KMS-11 (cell line): Measurements from ENCODE around the gene ZNF439.
"Not testable (repeated sequence)": the region's sequence is repeated elsewhere in the genome, so short reads cannot be mapped to it uniquely, and the experiment has no call there.

Experiments used
- H2AFZ ChIP-seq: fragments of 200-600 bp; sonication (generic); 2 replicates; pipeline ENCODE4 v1.6.1; 2016; ENCODE audit warnings: antibody characterized with exemption, mixed run types, low read depth
- H3K27ac ChIP-seq: fragments of 200-600 bp; sonication (generic); 2 replicates; pipeline ENCODE4 v1.6.1; 2016; ENCODE audit warnings: mild to moderate bottlenecking, mixed run types
- H3K27me3 ChIP-seq: fragments of 200-600 bp; sonication (generic); 2 replicates; pipeline ENCODE4 v1.6.1; 2017; ENCODE audit warnings: mild to moderate bottlenecking, low read depth, mixed run types, moderate library complexity; ENCODE audit not compliant: insufficient read depth
- H3K36me3 ChIP-seq: fragments of 200-600 bp; sonication (generic); 2 replicates; pipeline ENCODE4 v1.6.1; 2017; ENCODE audit warnings: mild to moderate bottlenecking, mixed run types; ENCODE audit not compliant: insufficient read depth
- H3K4me1 ChIP-seq: fragments of 200-600 bp; sonication (generic); 2 replicates; pipeline ENCODE4 v1.6.1; 2016; ENCODE audit warnings: mild to moderate bottlenecking, low read depth, mixed run types; ENCODE audit not compliant: poor library complexity, severe bottlenecking
- H3K4me2 ChIP-seq: fragments of 200-600 bp; sonication (generic); 2 replicates; pipeline ENCODE4 v1.7.0; 2016; ENCODE audit warnings: mild to moderate bottlenecking, mixed run types
- H3K4me3 ChIP-seq: fragments of 200-600 bp; sonication (generic); IDR thresholded peaks from 2 replicates; pipeline ENCODE4 v1.6.1; 2017; ENCODE audit warnings: low read depth, low read length, mixed read lengths; ENCODE audit not compliant: insufficient read depth
- H3K79me2 ChIP-seq: fragments of 200-600 bp; sonication (generic); 2 replicates; pipeline ENCODE4 v1.6.1; 2016; ENCODE audit warnings: low read depth, mixed run types; ENCODE audit not compliant: insufficient read depth
- H3K9ac ChIP-seq: fragments of 200-600 bp; sonication (generic); 2 replicates; pipeline ENCODE4 v1.6.1; 2016; ENCODE audit warnings: mild to moderate bottlenecking, mixed run types
- H4K20me1 ChIP-seq: fragments of 200-600 bp; sonication (generic); 2 replicates; pipeline ENCODE4 v1.6.1; 2016; ENCODE audit warnings: mild to moderate bottlenecking, mixed run types; ENCODE audit not compliant: insufficient read depth
- TF ChIP-seq, protein P1 (sequence below): fragments of 200-600 bp; sonication (generic); conservative IDR thresholded peaks from 2 replicates; pipeline ENCODE4 v1.6.1; 2017; ENCODE audit warnings: low read depth, mild to moderate bottlenecking, antibody characterized with exemption, low read length, moderate library complexity, mixed read lengths

Gene ZNF439

DNA sequence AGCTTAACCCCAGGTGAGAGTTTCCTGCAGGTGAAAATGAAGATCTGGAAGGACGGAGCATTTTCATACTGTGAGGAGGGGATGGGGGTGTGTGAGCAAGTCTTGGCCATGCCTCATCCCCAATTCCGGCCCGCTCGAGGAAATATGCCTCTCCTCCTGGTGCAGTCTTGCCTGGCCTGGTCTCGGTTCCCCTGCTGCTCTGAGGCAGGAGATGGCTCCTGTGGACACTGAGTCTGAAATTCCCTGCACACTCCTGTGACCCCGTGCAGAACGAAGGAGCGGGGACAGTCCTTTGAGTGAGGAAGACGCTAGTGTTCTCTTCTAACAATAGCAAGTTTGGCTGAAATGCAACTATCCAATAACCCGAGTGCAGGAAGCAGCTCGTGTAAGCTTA, 329 bp upstream of the ZNF439 start:
- no peaks in the 10 kb centered on the region for H3K4me1 ChIP-seq
- no peak overlapping the region for H3K27ac ChIP-seq
- TF ChIP-seq, protein P1, sequence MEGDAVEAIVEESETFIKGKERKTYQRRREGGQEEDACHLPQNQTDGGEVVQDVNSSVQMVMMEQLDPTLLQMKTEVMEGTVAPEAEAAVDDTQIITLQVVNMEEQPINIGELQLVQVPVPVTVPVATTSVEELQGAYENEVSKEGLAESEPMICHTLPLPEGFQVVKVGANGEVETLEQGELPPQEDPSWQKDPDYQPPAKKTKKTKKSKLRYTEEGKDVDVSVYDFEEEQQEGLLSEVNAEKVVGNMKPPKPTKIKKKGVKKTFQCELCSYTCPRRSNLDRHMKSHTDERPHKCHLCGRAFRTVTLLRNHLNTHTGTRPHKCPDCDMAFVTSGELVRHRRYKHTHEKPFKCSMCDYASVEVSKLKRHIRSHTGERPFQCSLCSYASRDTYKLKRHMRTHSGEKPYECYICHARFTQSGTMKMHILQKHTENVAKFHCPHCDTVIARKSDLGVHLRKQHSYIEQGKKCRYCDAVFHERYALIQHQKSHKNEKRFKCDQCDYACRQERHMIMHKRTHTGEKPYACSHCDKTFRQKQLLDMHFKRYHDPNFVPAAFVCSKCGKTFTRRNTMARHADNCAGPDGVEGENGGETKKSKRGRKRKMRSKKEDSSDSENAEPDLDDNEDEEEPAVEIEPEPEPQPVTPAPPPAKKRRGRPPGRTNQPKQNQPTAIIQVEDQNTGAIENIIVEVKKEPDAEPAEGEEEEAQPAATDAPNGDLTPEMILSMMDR: no peak
- no peaks in the 10 kb centered on the region for H3K27me3 ChIP-seq
- H3K4me2 ChIP-seq: no peak overlapping the region
- no peak overlapping the region for H3K9ac ChIP-seq
- no peaks in the 10 kb centered on the region for H3K36me3 ChIP-seq
- no peak overlapping the region for H2AFZ ChIP-seq
- no peaks in the 10 kb centered on the region for H3K79me2 ChIP-seq
- H3K4me3 ChIP-seq: no peak overlapping the region
- no peaks in the 10 kb centered on the region for H4K20me1 ChIP-seq

DNA sequence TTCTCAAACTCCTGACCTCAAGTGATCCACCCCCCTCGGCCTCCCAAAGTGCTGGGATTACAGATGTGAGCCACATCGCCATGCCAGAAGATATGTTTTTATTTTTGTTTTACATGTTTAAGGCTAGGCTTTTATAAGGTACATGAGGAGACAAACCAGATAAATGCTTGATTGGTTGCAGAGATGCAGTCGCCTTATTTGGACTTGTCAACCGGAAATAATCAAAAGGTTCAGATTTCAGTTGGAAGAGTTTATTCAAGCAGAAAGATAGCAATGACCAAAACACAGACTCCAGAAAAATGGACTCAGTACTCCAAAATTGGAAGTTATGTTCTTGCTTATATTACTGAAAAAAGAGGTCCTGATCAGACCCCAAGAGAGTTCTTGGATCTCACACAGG, 1.8 kb downstream of the ZNF439 start:
- not testable (repeated sequence) for H3K79me2 ChIP-seq, H3K4me3 ChIP-seq, H3K27me3 ChIP-seq, H2AFZ ChIP-seq, H3K27ac ChIP-seq, H3K4me2 ChIP-seq, H4K20me1 ChIP-seq, H3K4me1 ChIP-seq, H3K9ac ChIP-seq, H3K36me3 ChIP-seq

DNA sequence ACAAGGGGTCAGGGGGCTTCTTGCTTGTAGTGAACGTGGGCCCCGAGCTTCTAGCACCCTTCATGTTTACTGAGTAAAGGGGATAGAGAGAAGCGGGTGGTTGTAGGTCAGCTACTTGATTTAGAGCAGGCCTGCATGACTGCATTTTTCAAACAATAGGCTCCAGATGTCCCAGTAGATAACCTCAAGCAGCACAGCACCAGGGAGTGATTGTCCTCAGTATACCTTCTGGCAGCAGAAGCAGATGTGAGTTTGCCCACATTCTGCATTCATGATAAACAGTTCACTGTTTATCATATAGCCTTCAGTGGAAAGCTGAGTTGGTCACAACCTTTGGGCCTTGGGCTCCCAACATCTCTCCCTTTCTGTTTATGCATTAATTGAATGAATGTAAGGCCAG, 4.8 kb downstream of the ZNF439 start:
- no peak overlapping the region for H3K4me2 ChIP-seq
- no peaks in the 10 kb centered on the region for H3K79me2 ChIP-seq
- H3K9ac ChIP-seq: no peak overlapping the region
- H3K27ac ChIP-seq: no peak overlapping the region
- no peaks in the 10 kb centered on the region for H3K36me3 ChIP-seq
- H3K4me1 ChIP-seq: no peaks in the 10 kb centered on the region
- no peak overlapping the region for H3K4me3 ChIP-seq
- TF ChIP-seq, protein P1: no peak
- no peaks in the 10 kb centered on the region for H4K20me1 ChIP-seq
- no peak overlapping the region for H2AFZ ChIP-seq
- H3K27me3 ChIP-seq: no peaks in the 10 kb centered on the region

DNA sequence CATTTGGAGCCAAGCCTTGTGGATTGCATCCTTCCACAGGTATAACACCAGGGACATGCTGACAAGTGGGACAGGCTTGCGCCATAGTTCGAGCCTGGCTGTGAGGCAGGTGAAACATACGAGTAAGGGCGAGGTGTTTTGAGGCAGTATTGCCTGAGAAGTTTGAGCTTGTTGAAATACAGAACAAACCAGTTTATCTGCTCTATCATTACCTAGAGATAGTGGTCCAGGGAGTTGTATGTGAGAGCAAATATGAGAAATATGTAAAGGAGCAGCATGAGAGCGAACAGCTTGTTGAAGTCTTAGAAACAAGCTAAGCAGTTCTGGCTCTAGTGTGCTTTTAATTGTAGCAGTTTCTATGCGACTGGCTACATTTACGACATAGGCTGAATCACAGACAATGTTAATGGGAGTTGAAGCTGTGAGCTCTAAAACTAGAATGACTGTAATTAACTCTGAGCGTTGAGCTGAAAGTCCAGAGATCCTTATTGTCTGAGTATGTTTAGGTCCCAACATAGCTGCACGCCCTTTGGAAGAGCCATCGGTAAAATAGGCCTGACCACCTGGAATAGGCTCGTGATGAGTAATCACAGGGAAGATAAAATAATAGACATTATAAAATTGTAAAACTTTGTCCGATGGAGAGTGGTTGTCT, 8.2 kb downstream of the ZNF439 start:
- Histone ChIP-seq H3K4me2 (no peak overlapping the region), H3K36me3 (no peaks in the 10 kb centered on the region), H3K27me3 (no peaks in the 10 kb centered on the region), H3K9ac (no peak overlapping the region), H3K4me1 (no peaks in the 10 kb centered on the region), H4K20me1 (no peaks in the 10 kb centered on the region), H3K27ac (no peak overlapping the region), H3K79me2 (no peaks in the 10 kb centered on the region), H3K4me3 (no peak overlapping the region), H2AFZ (no peak overlapping the region)
- TF ChIP-seq, protein P1: no peak

DNA sequence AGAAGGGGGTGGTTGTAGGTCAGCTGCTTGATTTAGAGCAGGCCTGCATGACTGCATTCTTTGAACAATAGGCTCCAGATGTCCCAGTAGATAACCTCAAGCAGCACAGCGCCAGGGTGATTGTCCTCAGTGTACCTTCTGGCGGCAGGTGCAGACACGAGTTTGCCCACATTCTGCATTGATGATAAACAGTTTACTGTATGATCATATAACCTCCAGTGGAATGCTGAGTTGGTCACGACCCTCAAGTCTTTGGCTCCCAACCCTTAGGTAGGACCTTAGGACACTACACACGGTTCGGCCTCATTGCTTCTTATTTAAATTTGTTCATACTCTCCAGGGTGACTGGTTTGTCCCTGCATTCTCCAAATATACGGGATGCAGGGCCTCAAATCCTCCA, 12.2 kb downstream of the ZNF439 start:
- Histone ChIP-seq H3K4me2 (no peak overlapping the region), H3K36me3 (no peaks in the 10 kb centered on the region), H3K4me3 (no peak overlapping the region), H3K9ac (no peak overlapping the region), H2AFZ (no peak overlapping the region; the same call in 1 of the 2 replicates), H3K27ac (no peak overlapping the region), H4K20me1 (no peaks in the 10 kb centered on the region), H3K79me2 (no peaks in the 10 kb centered on the region), H3K4me1 (no peaks in the 10 kb centered on the region), H3K27me3 (no peaks in the 10 kb centered on the region)
- TF ChIP-seq, protein P1: no peak
